ENCODE measurements around the gene PMAIP1. TPM values are rescaled to one million over a fixed set of nuclear protein-coding genes. Genes with fewer than 3 reads are reported as not detected.

The PMAIP1 gene
- total and polyA plus RNA-seq, 4 experiments from 2014 or later: 6.7 to 39.6 (median 9.0) TPM

DNA sequence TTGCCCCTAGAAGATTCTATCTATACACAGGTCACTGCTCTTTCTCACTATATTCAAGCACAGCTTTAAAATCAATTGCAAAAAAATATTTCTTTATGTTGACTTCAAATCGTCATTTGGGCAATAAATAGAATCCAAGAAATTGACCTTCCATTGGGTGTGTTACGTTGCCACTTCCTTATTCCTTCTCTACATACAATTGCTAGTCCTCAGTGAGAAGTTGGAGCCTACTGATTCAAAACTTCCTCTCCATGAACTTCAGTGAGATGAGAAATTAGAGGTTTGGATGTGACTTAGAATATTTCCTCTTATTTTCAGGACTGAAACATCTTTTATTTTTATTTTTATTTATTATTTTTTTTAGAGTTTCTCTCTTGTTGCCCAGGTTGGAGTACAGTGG is 40.3 kb downstream of the PMAIP1 start:
- intact Hi-C loops (cut with micrococcal nuclease): no loop called here
- no peaks in the 10 kb centered on the region for H3K4me1 Mint-ChIP-seq
- H3K36me3 Mint-ChIP-seq: no peaks in the 10 kb centered on the region
- no peaks in the 10 kb centered on the region for H3K9me3 Mint-ChIP-seq
- Histone ChIP-seq H3K4me3 (ENCODE audit: low read length in 2 of 2) (no peak overlapping the region), H3K9me3 (ENCODE audit: control insufficient read depth in 1 of 2, low read length in 2 of 2) (no peaks in the 10 kb centered on the region), H3K4me1 (ENCODE audit: insufficient read depth, low read length) (no peaks in the 10 kb centered on the region), H3K36me3 (ENCODE audit: insufficient read depth, low read length) (no peaks in the 10 kb centered on the region), H3K27me3 (ENCODE audit: insufficient read depth, low read length) (no peaks in the 10 kb centered on the region), H3K27ac (ENCODE audit: low read depth, low read length) (no peak overlapping the region)
- CTCF ChIA-PET (ENCODE audit: partially characterized antibody): no interaction called here
- H3K27me3 Mint-ChIP-seq: peaks cover 0 to under 1% of the 10 kb centered on the region in 2 donors
- no peak for DNase-seq
- POLR2A ChIA-PET (ENCODE audit: partially characterized antibody): no interaction called here
- no peak overlapping the region for H3K27ac Mint-ChIP-seq
- H3K4me3 Mint-ChIP-seq: no peak overlapping the region

DNA sequence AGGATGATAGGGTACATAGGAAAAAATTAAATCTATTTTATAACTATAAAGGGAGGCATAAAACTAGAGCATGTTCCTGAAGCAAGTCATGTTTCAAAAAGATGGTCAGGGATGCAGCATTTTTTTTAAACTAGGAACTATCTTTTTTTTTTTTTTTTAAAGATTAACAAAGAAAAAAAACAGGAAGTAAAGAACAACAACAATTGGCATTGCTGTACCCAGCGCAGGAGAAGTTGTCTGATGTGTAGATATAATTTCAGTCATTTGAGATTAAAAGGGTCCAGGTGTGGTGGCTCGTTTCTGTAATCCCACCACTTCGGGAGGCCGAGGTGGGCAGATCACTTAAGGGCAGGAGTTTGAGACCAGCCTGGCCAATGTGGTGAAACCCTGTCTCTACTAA is 41.5 kb downstream of the PMAIP1 start:
- Mint-ChIP-seq H3K9me3 (no peaks in the 10 kb centered on the region), H3K4me3 (no peak overlapping the region), H3K27me3 (peaks cover 0 to 2% of the 10 kb centered on the region in 2 donors), H3K4me1 (no peaks in the 10 kb centered on the region), H3K36me3 (no peaks in the 10 kb centered on the region), H3K27ac (no peak overlapping the region)
- ChIA-PET POLR2A (ENCODE audit: partially characterized antibody) (no interaction called here), CTCF (ENCODE audit: partially characterized antibody) (no interaction called here)
- no peak for DNase-seq
- H3K4me1 ChIP-seq (ENCODE audit: insufficient read depth, low read length): no peaks in the 10 kb centered on the region
- no peak overlapping the region for H3K27ac ChIP-seq (ENCODE audit: low read depth, low read length)
- H3K4me3 ChIP-seq (ENCODE audit: low read length in 2 of 2): no peak overlapping the region
- intact Hi-C loops (cut with micrococcal nuclease): no loop called here
- H3K9me3 ChIP-seq (ENCODE audit: control insufficient read depth in 1 of 2, low read length in 2 of 2): no peaks in the 10 kb centered on the region
- no peaks in the 10 kb centered on the region for H3K27me3 ChIP-seq (ENCODE audit: insufficient read depth, low read length)
- no peaks in the 10 kb centered on the region for H3K36me3 ChIP-seq (ENCODE audit: insufficient read depth, low read length)

DNA sequence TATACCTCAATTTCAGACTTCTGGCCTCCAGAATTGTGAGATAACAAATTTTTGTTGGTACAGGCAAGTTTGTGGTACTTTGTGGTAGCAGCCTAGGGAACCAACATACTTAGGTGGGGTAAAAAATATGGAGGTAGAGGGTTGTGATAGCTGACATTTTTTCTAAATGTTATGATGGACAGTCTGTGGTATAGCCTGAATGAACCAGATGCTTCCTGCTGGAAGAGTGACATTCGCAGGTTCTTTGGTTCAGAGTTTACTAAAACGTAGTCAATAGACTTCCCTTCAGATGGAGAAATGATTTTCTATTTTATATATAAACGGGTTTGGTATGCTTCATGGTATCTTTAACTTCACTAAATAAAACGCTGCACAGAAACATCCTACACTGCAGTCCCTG is 42.8 kb downstream of the PMAIP1 start:
- Mint-ChIP-seq H3K4me1 (no peaks in the 10 kb centered on the region), H3K4me3 (no peak overlapping the region), H3K36me3 (no peaks in the 10 kb centered on the region), H3K9me3 (no peaks in the 10 kb centered on the region), H3K27me3 (peaks cover 0 to 2% of the 10 kb centered on the region in 2 donors), H3K27ac (no peak overlapping the region)
- POLR2A ChIA-PET (ENCODE audit: partially characterized antibody): no interaction called here
- Histone ChIP-seq H3K4me3 (ENCODE audit: low read length in 2 of 2) (no peak overlapping the region), H3K36me3 (ENCODE audit: insufficient read depth, low read length) (no peaks in the 10 kb centered on the region), H3K9me3 (ENCODE audit: control insufficient read depth in 1 of 2, low read length in 2 of 2) (no peaks in the 10 kb centered on the region), H3K27ac (ENCODE audit: low read depth, low read length) (no peak overlapping the region), H3K27me3 (ENCODE audit: insufficient read depth, low read length) (no peaks in the 10 kb centered on the region), H3K4me1 (ENCODE audit: insufficient read depth, low read length) (no peaks in the 10 kb centered on the region)
- DNase-seq: no peak
- intact Hi-C loops (cut with micrococcal nuclease): no loop called here
- CTCF ChIA-PET (ENCODE audit: partially characterized antibody): interaction anchor here (1.5 kb wide), 1 partner anchor 11 kb away, joined by 3 read pairs; no protein-coding TSS in a partner anchor

DNA sequence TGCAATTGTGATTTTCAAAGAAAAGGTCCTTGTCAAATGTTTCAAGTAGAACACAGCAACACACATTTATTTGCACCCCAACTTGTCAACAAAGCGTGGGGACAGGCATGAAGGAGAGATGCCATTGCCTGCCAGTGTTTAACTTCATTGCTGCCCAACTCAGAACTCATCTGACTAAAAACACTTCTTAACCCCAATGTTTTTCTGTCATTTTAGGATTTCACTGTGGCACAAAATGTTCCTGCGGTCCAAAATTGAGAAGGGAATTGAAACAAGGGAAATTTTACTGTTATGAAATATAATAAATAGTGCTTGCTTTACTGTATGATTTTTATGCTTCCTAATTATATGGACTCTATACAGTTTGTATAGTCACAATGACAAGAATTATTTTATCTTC is 45.7 kb downstream of the PMAIP1 start:
- H3K27ac ChIP-seq (ENCODE audit: low read depth, low read length): no peak overlapping the region
- H3K27ac Mint-ChIP-seq: no peak overlapping the region
- H3K4me3 Mint-ChIP-seq: no peak overlapping the region
- no peaks in the 10 kb centered on the region for H3K9me3 Mint-ChIP-seq
- DNase-seq: no peak
- ChIA-PET CTCF (ENCODE audit: partially characterized antibody) (no interaction called here), POLR2A (ENCODE audit: partially characterized antibody) (no interaction called here)
- no peaks in the 10 kb centered on the region for H3K36me3 Mint-ChIP-seq
- intact Hi-C loops (cut with micrococcal nuclease): no loop called here
- H3K27me3 Mint-ChIP-seq: peaks cover 0 to 2% of the 10 kb centered on the region in 2 donors
- no peaks in the 10 kb centered on the region for H3K27me3 ChIP-seq (ENCODE audit: insufficient read depth, low read length)
- no peak overlapping the region for H3K4me3 ChIP-seq (ENCODE audit: low read length in 2 of 2)
- no peaks in the 10 kb centered on the region for H3K9me3 ChIP-seq (ENCODE audit: control insufficient read depth in 1 of 2, low read length in 2 of 2)
- H3K4me1 ChIP-seq (ENCODE audit: insufficient read depth, low read length): no peaks in the 10 kb centered on the region
- no peaks in the 10 kb centered on the region for H3K4me1 Mint-ChIP-seq
- H3K36me3 ChIP-seq (ENCODE audit: insufficient read depth, low read length): no peaks in the 10 kb centered on the region

DNA sequence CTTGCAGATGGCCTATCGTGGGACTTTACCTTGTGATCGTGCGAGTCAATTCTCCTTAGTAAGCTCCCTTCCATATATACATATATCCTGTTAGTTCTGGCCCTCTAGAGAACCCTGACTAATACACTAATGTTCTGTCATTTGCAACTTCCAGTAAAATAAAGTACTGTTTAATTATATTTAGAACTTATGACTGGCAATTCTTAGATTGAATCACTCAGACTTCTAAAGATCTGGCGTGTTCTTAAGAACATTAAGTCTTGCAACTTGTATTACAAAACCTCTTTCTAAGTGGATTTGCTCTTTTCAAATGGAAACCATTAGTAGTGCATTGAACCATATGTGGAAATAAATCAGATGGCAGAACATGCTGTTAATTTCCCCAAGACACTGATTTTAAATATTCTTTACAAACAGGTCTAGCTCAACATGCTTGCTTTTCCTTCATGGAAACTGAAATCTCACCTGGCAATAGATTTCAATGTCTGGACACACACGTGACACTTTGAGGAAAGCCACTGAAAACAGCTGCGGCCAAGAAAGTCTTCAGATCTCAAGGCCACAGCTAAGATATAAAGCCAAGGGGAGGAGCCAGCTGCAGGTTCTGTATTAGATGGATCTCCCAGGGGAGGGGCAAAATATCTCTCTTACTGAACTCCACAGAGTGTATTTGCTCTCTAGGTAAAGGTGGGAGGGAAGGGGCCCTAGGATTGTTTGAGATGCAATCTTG is 50.6 kb downstream of the PMAIP1 start:
- H3K27ac ChIP-seq (ENCODE audit: low read depth, low read length): no peak overlapping the region
- POLR2A ChIA-PET (ENCODE audit: partially characterized antibody): no interaction called here
- no peak overlapping the region for H3K4me3 Mint-ChIP-seq
- no peaks in the 10 kb centered on the region for H3K9me3 ChIP-seq (ENCODE audit: control insufficient read depth in 1 of 2, low read length in 2 of 2)
- no peaks in the 10 kb centered on the region for H3K36me3 ChIP-seq (ENCODE audit: insufficient read depth, low read length)
- intact Hi-C loops (cut with micrococcal nuclease): no loop called here
- no peak overlapping the region for H3K4me3 ChIP-seq (ENCODE audit: low read length in 2 of 2)
- H3K27me3 Mint-ChIP-seq: no peaks in the 10 kb centered on the region
- no peaks in the 10 kb centered on the region for H3K36me3 Mint-ChIP-seq
- H3K27me3 ChIP-seq (ENCODE audit: insufficient read depth, low read length): no peaks in the 10 kb centered on the region
- H3K9me3 Mint-ChIP-seq: no peaks in the 10 kb centered on the region
- no peak overlapping the region for H3K27ac Mint-ChIP-seq
- no peak for DNase-seq
- H3K4me1 ChIP-seq (ENCODE audit: insufficient read depth, low read length): peaks cover 8% of the 10 kb centered on the region
- CTCF ChIA-PET (ENCODE audit: partially characterized antibody): no interaction called here
- H3K4me1 Mint-ChIP-seq: peaks cover 0 to 9% (median 5%) of the 10 kb centered on the region in 4 donors

DNA sequence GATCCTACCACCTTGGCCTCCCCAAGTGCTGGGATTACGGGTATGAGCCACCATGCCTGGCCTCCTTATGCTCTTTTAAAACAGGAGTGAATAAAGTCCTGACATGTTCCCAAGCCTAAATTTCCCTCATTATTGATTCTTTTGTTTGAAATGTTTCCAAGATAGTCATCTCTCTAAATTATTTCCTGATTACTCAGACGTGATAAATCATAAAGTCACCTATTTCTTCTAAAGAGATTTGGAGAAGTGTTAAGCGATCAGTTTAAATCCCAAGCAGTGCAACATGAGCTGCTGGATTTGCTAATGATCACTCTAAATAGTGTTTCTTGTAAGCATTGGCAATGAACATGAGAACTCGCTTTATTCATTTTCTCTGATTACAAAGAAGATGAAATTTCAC is 51.8 kb downstream of the PMAIP1 start:
- intact Hi-C loops (cut with micrococcal nuclease): no loop called here
- H3K9me3 Mint-ChIP-seq: no peaks in the 10 kb centered on the region
- ChIA-PET POLR2A (ENCODE audit: partially characterized antibody) (no interaction called here), CTCF (ENCODE audit: partially characterized antibody) (no interaction called here)
- Histone ChIP-seq H3K4me3 (ENCODE audit: low read length in 2 of 2) (no peak overlapping the region), H3K27me3 (ENCODE audit: insufficient read depth, low read length) (no peaks in the 10 kb centered on the region), H3K4me1 (ENCODE audit: insufficient read depth, low read length) (peaks cover 8% of the 10 kb centered on the region), H3K9me3 (ENCODE audit: control insufficient read depth in 1 of 2, low read length in 2 of 2) (no peaks in the 10 kb centered on the region), H3K36me3 (ENCODE audit: insufficient read depth, low read length) (no peaks in the 10 kb centered on the region), H3K27ac (ENCODE audit: low read depth, low read length) (no peak overlapping the region)
- no peak overlapping the region for H3K27ac Mint-ChIP-seq
- H3K27me3 Mint-ChIP-seq: no peaks in the 10 kb centered on the region
- peaks cover 0 to 9% (median 5%) of the 10 kb centered on the region in 4 donors for H3K4me1 Mint-ChIP-seq
- no peak overlapping the region for H3K4me3 Mint-ChIP-seq
- no peaks in the 10 kb centered on the region for H3K36me3 Mint-ChIP-seq
- no peak for DNase-seq

DNA sequence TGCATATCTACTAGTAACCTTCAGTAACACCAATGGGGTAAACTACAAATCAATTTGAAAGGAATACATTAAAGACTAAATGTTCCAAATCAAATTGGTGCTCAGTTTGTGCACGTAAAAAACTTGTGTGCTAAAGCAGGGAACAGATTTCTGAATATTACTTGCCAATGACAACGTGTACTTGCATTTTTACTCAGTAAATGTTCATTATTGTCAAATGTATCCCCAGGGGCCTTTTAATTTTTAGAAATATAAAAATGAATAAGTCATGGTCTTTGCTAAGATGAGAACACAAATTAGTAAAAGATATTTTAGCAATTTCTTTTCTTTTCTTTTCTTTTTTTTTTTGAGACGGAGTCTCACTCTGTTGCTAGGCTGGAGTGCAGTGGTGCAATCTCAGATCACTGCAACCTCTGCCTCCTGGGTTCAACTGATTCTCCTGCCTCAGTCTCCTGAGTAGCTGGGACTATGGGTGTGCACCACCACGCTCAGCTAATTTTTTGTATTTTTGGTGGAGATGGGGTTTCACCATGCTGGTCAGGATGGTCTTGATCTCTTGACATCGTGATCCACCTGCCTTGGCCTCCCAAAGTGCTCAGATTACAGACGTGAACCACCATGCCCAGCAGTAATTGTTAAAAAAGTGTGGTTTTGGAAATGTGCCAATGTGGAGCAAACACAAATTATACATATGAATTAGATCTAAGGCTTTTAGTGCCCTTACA is 52.6 kb downstream of the PMAIP1 start:
- Mint-ChIP-seq H3K27me3 (no peaks in the 10 kb centered on the region), H3K36me3 (no peaks in the 10 kb centered on the region), H3K27ac (no peak overlapping the region), H3K9me3 (no peaks in the 10 kb centered on the region), H3K4me1 (peaks cover 0 to 9% (median 5%) of the 10 kb centered on the region in 4 donors), H3K4me3 (no peak overlapping the region)
- Histone ChIP-seq H3K4me3 (ENCODE audit: low read length in 2 of 2) (no peak overlapping the region), H3K4me1 (ENCODE audit: insufficient read depth, low read length) (peaks cover 8% of the 10 kb centered on the region), H3K27me3 (ENCODE audit: insufficient read depth, low read length) (no peaks in the 10 kb centered on the region), H3K36me3 (ENCODE audit: insufficient read depth, low read length) (no peaks in the 10 kb centered on the region), H3K9me3 (ENCODE audit: control insufficient read depth in 1 of 2, low read length in 2 of 2) (no peaks in the 10 kb centered on the region), H3K27ac (ENCODE audit: low read depth, low read length) (no peak overlapping the region)
- no peak for DNase-seq
- POLR2A ChIA-PET (ENCODE audit: partially characterized antibody): no interaction called here
- CTCF ChIA-PET (ENCODE audit: partially characterized antibody): no interaction called here
- intact Hi-C loops (cut with micrococcal nuclease): no loop called here

Measured in CD4-positive, alpha-beta memory T cell (primary cell).